AG04449 (cell line): ENCODE data around the gene BRCA1.
"Not testable (repeated sequence)": the region's sequence is repeated elsewhere in the genome, so short reads cannot be mapped to it uniquely, and the experiment has no call there.

ENCODE experiments used
- CTCF ChIA-PET: fragments of 350-600 bp; formaldehyde crosslinking; extraction: SDS; loops from one replicate; lab custom pipeline; 2021; ENCODE audit warnings: antibody characterized with exemption; lab: Yijun Ruan, JAX
- POLR2A ChIA-PET: fragments of 400-600, 350-600 bp; formaldehyde crosslinking; extraction: SDS; loops from one replicate; lab custom pipeline; 2020; ENCODE audit warnings: antibody characterized with exemption, inconsistent platforms; lab: Yijun Ruan, JAX
- DNase-seq: peaks from one replicate; pipeline ENCODE4 v3.0.0-alpha.2; 2010; ENCODE audit warnings: low read depth, low spot score
- H3K4me3 ChIP-seq: 2 replicates; pipeline ENCODE4 v1.5.1; 2011; ENCODE audit warnings: low read depth, mild to moderate bottlenecking, control low read depth, low read length
- CTCF ChIP-seq: IDR thresholded peaks from one replicate; pipeline ENCODE4 v1.5.1; 2011; ENCODE audit warnings: mild to moderate bottlenecking, moderate library complexity, low read length, control low read depth, inconsistent platforms; ENCODE audit not compliant: insufficient read depth; ENCODE audit errors: missing control alignments

The BRCA1 gene

DNA sequence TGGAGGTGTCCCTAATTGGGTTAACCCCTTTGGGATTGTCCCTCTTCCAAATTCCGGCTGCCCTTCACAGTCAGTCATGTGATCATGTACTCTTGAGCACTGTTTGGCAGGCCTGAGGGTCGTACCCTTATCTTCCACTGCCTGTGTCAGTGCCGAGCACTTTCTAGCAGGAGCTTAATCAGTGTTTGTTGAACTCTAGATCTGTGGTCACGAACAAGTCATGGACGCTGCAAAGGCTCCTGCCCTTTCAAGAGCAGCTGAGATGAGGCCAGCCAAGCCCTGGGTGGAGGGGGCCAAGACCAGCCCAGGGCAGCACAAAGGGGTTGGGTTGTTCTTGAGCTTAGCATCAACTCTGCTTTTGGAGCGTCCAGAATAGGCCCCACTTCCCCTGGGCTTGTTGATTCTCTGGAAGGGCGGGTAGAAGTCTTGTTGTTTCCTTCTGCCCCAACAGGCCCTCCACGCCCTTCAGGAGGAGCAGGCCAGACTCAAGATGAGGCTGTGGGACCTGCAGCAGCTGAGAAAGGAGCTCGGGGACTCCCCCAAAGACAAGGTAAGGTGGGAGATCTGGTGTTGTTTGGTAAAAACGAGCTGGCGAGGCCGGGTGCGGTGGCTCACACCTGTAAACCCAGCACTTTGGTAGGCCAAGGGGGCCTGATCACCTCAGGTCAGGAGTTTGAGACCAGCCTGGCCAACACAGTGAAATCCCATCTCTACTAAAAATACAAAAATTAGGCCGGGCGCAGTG is 113.3 kb downstream of the BRCA1 start:
- POLR2A ChIA-PET: interaction anchor here (0.9 kb wide), 1 partner anchor 14 kb away, joined by 4 read pairs; the partner anchor contains the start of gene RPL27
- no peak for TF ChIP-seq CTCF
- H3K4me3 ChIP-seq: no peak overlapping the region
- no peak for DNase-seq
- CTCF ChIA-PET: interaction anchor here (2.6 to 4.0 kb wide), 2 partner anchors 12 to 14 kb away, joined by 10 to 16 read pairs; partner anchors contain the start of genes RND2 and RPL27

- CTCF ChIA-PET: interaction anchor here (1.0 to 4.0 kb wide), 3 partner anchors 10 to 168 kb away, joined by 3 to 16 read pairs (median 4); partner anchors contain the start of gene RND2
- no peak overlapping the region for H3K4me3 ChIP-seq
- POLR2A ChIA-PET: no interaction called here
- no peak for TF ChIP-seq CTCF
- DNase-seq: no peak
These were observed 114.4 kb downstream of the BRCA1 start for GRCh38 chr17:43010667-43011308.

DNA sequence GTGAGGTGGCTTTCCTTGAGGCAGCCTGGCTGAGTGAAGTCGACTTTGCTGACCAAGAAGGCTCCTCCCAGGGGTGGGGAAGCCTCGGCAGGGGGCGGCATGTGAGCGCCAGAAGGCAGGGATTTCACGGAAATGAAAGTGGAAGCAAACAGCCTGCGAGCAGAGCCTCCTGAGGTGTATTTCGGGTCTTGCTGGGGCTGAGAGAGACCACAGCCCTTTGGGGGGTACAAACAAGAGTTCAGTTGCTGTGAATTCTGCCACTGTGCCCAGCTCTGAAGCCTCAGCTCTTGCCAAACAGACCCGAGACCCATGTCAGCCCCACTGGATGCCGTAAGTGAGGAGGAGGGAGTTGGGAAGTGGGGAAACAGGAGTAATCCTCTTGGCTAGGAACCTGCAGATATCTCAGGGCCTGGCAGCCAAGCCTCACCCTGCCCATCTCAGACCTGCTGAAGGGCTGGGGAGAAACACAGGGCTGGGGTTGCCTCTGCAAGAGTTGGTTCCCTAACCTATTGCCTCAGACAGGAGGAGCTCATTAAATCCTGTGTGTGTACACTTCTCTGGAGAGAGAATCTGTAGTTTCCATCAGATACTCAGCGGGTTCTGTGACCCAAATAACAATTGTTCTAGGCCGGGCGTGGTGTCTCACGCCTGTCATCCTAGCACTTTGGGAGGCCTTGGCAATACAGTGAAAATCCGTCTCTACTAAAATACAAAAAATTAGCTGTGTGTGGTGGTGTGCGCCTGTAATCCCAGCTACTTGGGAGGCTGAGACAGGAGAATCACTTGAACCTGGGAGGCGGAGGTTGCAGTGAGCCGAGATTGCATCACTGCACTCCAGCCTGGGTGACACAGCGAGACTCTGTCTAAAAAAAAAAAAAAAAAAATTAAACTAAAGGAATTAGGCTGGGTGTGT is 118.3 kb downstream of the BRCA1 start, which contains the start of gene IFI35:
TSS of gene IFI35 (plus strand) at position 146 of the 913 bp plus-strand sequence. CDS start at position 310, 164 bp downstream.
- no peak for DNase-seq
- peak; percentile 44 for TF ChIP-seq CTCF
- ChIA-PET POLR2A (interaction anchor here (1.0 to 2.8 kb wide), 3 partner anchors 9 to 17 kb away, joined by 3 to 22 read pairs (median 5); partner anchors contain the start of gene RPL27), CTCF (interaction anchor here (1.0 to 1.9 kb wide), 4 partner anchors 9 to 308 kb away, joined by 3 to 13 read pairs (median 4); partner anchors contain the start of gene RPL27)
- H3K4me3 ChIP-seq: peak within 1 kb of the TSS; percentile 77

DNA sequence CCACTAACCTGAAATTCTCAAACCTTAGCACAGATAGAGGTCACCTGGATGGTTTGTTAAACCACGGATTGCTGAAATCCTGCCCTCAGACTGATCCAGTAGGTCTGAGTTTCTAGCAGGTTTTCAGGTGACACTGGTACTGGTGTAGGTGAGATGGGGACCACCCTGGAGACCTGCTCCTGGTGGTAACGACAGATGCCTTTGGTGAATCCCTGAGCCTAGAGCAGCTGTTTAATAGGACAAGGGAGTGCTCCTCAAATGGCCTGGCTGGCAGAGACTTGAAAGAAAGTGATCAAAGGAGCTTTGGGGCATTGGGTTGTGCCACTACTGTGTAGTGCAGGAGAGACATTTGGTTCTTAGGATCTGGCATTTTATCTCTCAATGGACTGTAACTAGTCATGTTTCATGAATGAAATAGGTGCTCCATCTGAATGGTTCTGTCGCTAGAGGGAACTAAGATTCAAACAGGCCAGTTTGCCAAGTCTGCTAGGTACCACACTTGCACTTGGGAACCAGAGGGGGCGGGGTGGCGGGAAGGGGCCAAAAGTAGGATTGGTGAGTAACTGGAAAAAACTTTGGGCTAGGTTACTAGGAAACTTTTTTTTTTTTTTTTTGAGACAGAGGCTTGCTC is 121.5 kb downstream of the BRCA1 start:
- no peak for TF ChIP-seq CTCF
- CTCF ChIA-PET: interaction anchor here (1.0 kb wide), 1 partner anchor 20 kb away, joined by 4 read pairs; no protein-coding TSS in a partner anchor
- DNase-seq: no peak
- POLR2A ChIA-PET: no interaction called here
- H3K4me3 ChIP-seq: no peak overlapping the region

- POLR2A ChIA-PET, DNase-seq, H3K4me3 ChIP-seq: not testable (repeated sequence)
- CTCF ChIA-PET: interaction anchor here (0.8 kb wide), 1 partner anchor 309 kb away, joined by 4 read pairs; no protein-coding TSS in a partner anchor
These were observed 124.3 kb downstream of the BRCA1 start for GRCh38 chr17:43000894-43001293.
